Keratinocyte (primary cell): ENCODE measurements around the gene LSAMP. TPM values are rescaled to one million over a fixed set of nuclear protein-coding genes. Genes with fewer than 3 reads are reported as not detected.

Experiments used
- DNase-seq: peaks from one replicate; pipeline ENCODE4 v3.0.0-alpha.2; 2011; ENCODE audit warnings: low read depth, missing footprints, low spot score
- FAIRE-seq: peaks from 2 replicates; lab custom pipeline; 2011; peaks lifted over from hg19 to GRCh38; lab: Jason Lieb, UNC
- H2AFZ ChIP-seq: 2 replicates; pipeline ENCODE4 v1.6.0; 2012; ENCODE audit warnings: low read length, control low read depth, inconsistent platforms; ENCODE audit not compliant: control insufficient read depth
- H3K27ac ChIP-seq: 2 replicates; pipeline ENCODE4 v1.5.1; 2011; ENCODE audit warnings: low read length; ENCODE audit not compliant: control insufficient read depth, insufficient read depth
- H3K27me3 ChIP-seq: 3 replicates; pipeline ENCODE4 v1.6.0; 2011; ENCODE audit warnings: low read length; ENCODE audit not compliant: control insufficient read depth, insufficient read depth; ENCODE audit errors: extremely low read depth
- H3K36me3 ChIP-seq, 2 experiments: 2 replicates in 1 of 2; 3 replicates in 1 of 2; pipeline ENCODE4 v1.5.1; 2011; ENCODE audit warnings: low read length in 2 of 2, mild to moderate bottlenecking in 1 of 2; ENCODE audit not compliant: control insufficient read depth in 2 of 2, insufficient read depth in 2 of 2; ENCODE audit errors: extremely low read depth in 1 of 2
- H3K4me1 ChIP-seq: 3 replicates; pipeline ENCODE4 v1.5.1; 2011; ENCODE audit warnings: low read length; ENCODE audit not compliant: control insufficient read depth, insufficient read depth; ENCODE audit errors: extremely low read depth
- H3K4me2 ChIP-seq: 3 replicates; pipeline ENCODE4 v1.6.0; 2011; ENCODE audit warnings: low read depth, low read length; ENCODE audit not compliant: control insufficient read depth, insufficient read depth; ENCODE audit errors: extremely low read depth
- H3K4me3 ChIP-seq, 3 experiments: fragments of 200-600 bp in 1 of 3; sonication (generic) in 1 of 3; 2 replicates in 2 of 3; 3 replicates in 1 of 3; pipeline ENCODE4 v1.5.1; 2011 to 2016; ENCODE audit warnings: low read length in 3 of 3, mild to moderate bottlenecking in 3 of 3, control low read depth in 2 of 3, inconsistent platforms in 1 of 3, low read depth in 1 of 3, mixed read lengths in 1 of 3, mixed run types in 1 of 3, moderate library complexity in 1 of 3; ENCODE audit not compliant: control insufficient read depth in 2 of 3, insufficient read depth in 2 of 3; ENCODE audit errors: extremely low read depth in 1 of 3
- H3K79me2 ChIP-seq: 2 replicates; pipeline ENCODE4 v1.6.0; 2012; ENCODE audit warnings: low read length; ENCODE audit not compliant: control insufficient read depth, insufficient read depth
- H3K9ac ChIP-seq: 3 replicates; pipeline ENCODE4 v1.6.0; 2011; ENCODE audit warnings: low read length; ENCODE audit not compliant: control insufficient read depth, insufficient read depth; ENCODE audit errors: extremely low read depth
- H3K9me1 ChIP-seq: 3 replicates; pipeline ENCODE4 v1.6.0; 2011; ENCODE audit warnings: low read length; ENCODE audit not compliant: control insufficient read depth, insufficient read depth; ENCODE audit errors: extremely low read depth
- H3K9me3 ChIP-seq: 2 replicates; pipeline ENCODE4 v1.5.1; 2012; ENCODE audit warnings: low read depth, low read length; ENCODE audit not compliant: control insufficient read depth
- H4K20me1 ChIP-seq: 3 replicates; pipeline ENCODE4 v1.6.0; 2011; ENCODE audit warnings: low read length; ENCODE audit not compliant: control insufficient read depth, insufficient read depth; ENCODE audit errors: extremely low read depth
- EZH2 ChIP-seq: IDR thresholded peaks from one replicate; pipeline ENCODE4 v1.6.1; 2012; ENCODE audit warnings: inconsistent platforms, mild to moderate bottlenecking, low read length, moderate library complexity
- dilution Hi-C: fragments of 300-500 bp; cut with MboI; formaldehyde crosslinking; loops from one replicate; pipeline ENCODE4 v1.7.0; 2020; ENCODE audit warnings: low sequenced_read_pairs; ENCODE audit not compliant: extremely low pct_ligation_motif_present
- polyA plus RNA-seq, 5 experiments: library from polyadenylated mRNA; depleted of rRNA in 3 of 5; stranded (reverse) in 3 of 5; stranded (forward) in 1 of 5; unstranded in 1 of 5; fragments of >200 nt; gene quantifications; 1 replicate in 1 of 5; 2 replicates in 3 of 5; 3 replicates in 1 of 5; pipeline versions ENCODE4 v1.2.1 to v1.2.3, GENCODE V29; 2011 to 2012; ENCODE audit warnings: missing spikeins in 2 of 5, low read depth in 1 of 5, low replicate concordance in 1 of 5
- TF ChIP-seq, protein P1 (sequence below), 3 experiments: IDR thresholded peaks in 1 of 3; conservative IDR thresholded peaks in 1 of 3; optimal IDR thresholded peaks in 1 of 3; 2 replicates in 2 of 3; 3 replicates in 1 of 3; pipeline versions ENCODE3 to v1.5.1; 2011; ENCODE audit warnings: low read length in 3 of 3, mild to moderate bottlenecking in 3 of 3, moderate library complexity in 2 of 3, control low read depth in 1 of 3, inconsistent platforms in 1 of 3; ENCODE audit not compliant: insufficient read depth in 2 of 3; ENCODE audit errors: extremely low read depth in 1 of 3

LSAMP gene
- polyA plus RNA-seq, 1 donor (not counting 4 experiments of a cell fraction or from before 2014, with no cell fraction given), result 0.12 TPM

DNA sequence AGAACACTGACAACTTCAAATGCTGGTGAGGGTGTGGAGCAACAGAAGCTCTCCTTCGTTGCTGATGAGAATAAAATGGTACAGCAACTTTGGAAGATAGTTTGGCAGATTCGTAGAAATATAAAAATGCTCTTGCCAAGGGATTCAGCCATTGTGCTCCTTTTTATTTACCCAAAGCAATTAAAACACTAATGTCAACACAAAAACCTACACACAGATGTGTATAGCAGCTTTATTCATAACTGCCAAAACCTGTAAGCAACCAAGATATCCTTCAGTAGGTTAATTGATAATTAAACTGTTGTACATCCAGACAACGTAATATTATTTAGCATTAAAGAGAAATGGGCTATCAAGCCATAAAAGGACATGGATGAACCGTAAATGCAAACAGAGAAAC, 37.8 kb upstream of the LSAMP start:
- dilution Hi-C loops, result no loop called here
- TF ChIP-seq, protein P1, sequence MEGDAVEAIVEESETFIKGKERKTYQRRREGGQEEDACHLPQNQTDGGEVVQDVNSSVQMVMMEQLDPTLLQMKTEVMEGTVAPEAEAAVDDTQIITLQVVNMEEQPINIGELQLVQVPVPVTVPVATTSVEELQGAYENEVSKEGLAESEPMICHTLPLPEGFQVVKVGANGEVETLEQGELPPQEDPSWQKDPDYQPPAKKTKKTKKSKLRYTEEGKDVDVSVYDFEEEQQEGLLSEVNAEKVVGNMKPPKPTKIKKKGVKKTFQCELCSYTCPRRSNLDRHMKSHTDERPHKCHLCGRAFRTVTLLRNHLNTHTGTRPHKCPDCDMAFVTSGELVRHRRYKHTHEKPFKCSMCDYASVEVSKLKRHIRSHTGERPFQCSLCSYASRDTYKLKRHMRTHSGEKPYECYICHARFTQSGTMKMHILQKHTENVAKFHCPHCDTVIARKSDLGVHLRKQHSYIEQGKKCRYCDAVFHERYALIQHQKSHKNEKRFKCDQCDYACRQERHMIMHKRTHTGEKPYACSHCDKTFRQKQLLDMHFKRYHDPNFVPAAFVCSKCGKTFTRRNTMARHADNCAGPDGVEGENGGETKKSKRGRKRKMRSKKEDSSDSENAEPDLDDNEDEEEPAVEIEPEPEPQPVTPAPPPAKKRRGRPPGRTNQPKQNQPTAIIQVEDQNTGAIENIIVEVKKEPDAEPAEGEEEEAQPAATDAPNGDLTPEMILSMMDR (optimal IDR thresholded peaks at IDR 0.05 in 1 of 3, IDR thresholded peaks at IDR 0.05 in 1 of 3, conservative IDR thresholded peaks at IDR 0.05 in 1 of 3; ENCODE audit: extremely low read depth in 1 of 3, insufficient read depth in 2 of 3, low read length in 3 of 3), result no peak
- TF ChIP-seq EZH2, result no peak

DNA sequence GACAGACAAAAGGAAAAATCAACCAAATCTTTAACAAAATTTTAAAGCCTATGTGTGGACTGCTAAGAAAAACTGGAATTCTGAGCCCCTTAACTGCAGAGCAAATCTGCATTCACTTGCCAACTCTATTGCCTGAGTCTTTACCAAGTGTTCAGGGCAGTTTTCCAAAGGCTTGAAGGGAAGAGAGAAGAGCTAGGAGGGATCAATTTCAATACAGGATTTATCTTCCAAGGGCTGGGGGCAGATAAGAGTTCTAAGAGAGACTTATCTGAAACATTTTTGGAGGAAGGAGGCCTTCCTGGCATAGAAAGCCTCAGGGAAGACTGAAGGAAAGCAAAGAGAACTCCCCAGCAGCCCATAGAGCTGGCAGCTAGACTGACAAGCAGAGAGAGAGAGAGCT, 31.4 kb upstream of the LSAMP start:
- no peak overlapping the region for H3K4me2 ChIP-seq
- FAIRE-seq, result no peak
- no peak overlapping the region for H3K4me3 ChIP-seq
- dilution Hi-C loops, result no loop called here
- no peaks in the 10 kb centered on the region for H3K9me3 ChIP-seq
- no peak for TF ChIP-seq EZH2
- TF ChIP-seq, protein P1 (optimal IDR thresholded peaks at IDR 0.05 in 1 of 3, IDR thresholded peaks at IDR 0.05 in 1 of 3, conservative IDR thresholded peaks at IDR 0.05 in 1 of 3; ENCODE audit: extremely low read depth in 1 of 3, insufficient read depth in 2 of 3, low read length in 3 of 3), result no peak
- no peaks in the 10 kb centered on the region for H3K36me3 ChIP-seq
- H3K4me1 ChIP-seq, result no peaks in the 10 kb centered on the region
- H3K27me3 ChIP-seq, result no peaks in the 10 kb centered on the region
- H2AFZ ChIP-seq, result no peak overlapping the region
- no peak overlapping the region for H3K27ac ChIP-seq
- H3K79me2 ChIP-seq, result no peaks in the 10 kb centered on the region
- DNase-seq, result no peak
- no peak overlapping the region for H3K9ac ChIP-seq
- no peaks in the 10 kb centered on the region for H4K20me1 ChIP-seq
- no peaks in the 10 kb centered on the region for H3K9me1 ChIP-seq

More for the DNA sequence above, 37.8 kb upstream of the LSAMP start:
- DNase-seq (no peak), FAIRE-seq (no peak)
- H3K9me1 ChIP-seq, result no peaks in the 10 kb centered on the region
- H3K9me3 ChIP-seq, result no peaks in the 10 kb centered on the region
- H3K4me2 ChIP-seq, result no peak overlapping the region
- no peaks in the 10 kb centered on the region for H4K20me1 ChIP-seq
- no peaks in the 10 kb centered on the region for H3K4me1 ChIP-seq
- no peaks in the 10 kb centered on the region for H3K36me3 ChIP-seq
- H3K79me2 ChIP-seq, result no peaks in the 10 kb centered on the region
- no peak overlapping the region for H3K9ac ChIP-seq
- no peaks in the 10 kb centered on the region for H3K27me3 ChIP-seq
- H3K4me3 ChIP-seq, result no peak overlapping the region
- no peak overlapping the region for H3K27ac ChIP-seq
- H2AFZ ChIP-seq, result no peak overlapping the region
